ENCODE measurements around the gene IGF1R.

IGF1R gene

GRCh38 chr15:98754657-98755022 is 106.3 kb downstream of the IGF1R start:
- no peak for DNase-seq

- no peak for DNase-seq
Observed at GRCh38 chr15:98755138-98755537, 106.8 kb downstream of the IGF1R start.

- no peak for DNase-seq
Observed at GRCh38 chr15:98755781-98756180, 107.4 kb downstream of the IGF1R start.

- DNase-seq: no peak
Observed at GRCh38 chr15:98758224-98758623, 109.9 kb downstream of the IGF1R start.

GRCh38 chr15:98759277-98759676 is 110.9 kb downstream of the IGF1R start:
- DNase-seq: no peak

- DNase-seq: no peak
Observed at GRCh38 chr15:98760112-98760826, 111.9 kb downstream of the IGF1R start.

GRCh38 chr15:98760975-98761374 is 112.6 kb downstream of the IGF1R start:
- DNase-seq: no peak

GRCh38 chr15:98763179-98763578 is 114.8 kb downstream of the IGF1R start:
- no peak for DNase-seq

GRCh38 chr15:98764291-98764690 is 116.0 kb downstream of the IGF1R start:
- no peak for DNase-seq

- no peak for DNase-seq
Observed at GRCh38 chr15:98765610-98766009, 117.3 kb downstream of the IGF1R start.

- no peak for DNase-seq
Observed at GRCh38 chr15:98767692-98768091, 119.4 kb downstream of the IGF1R start.

- DNase-seq: no peak
Observed at GRCh38 chr15:98769867-98770266, 121.5 kb downstream of the IGF1R start.

GRCh38 chr15:98770984-98771383 is 122.6 kb downstream of the IGF1R start:
- DNase-seq: no peak

GRCh38 chr15:98771541-98771940 is 123.2 kb downstream of the IGF1R start:
- DNase-seq: no peak

GRCh38 chr15:98772895-98773294 is 124.6 kb downstream of the IGF1R start:
- no peak for DNase-seq

- DNase-seq: no peak
Observed at GRCh38 chr15:98773616-98774015, 125.3 kb downstream of the IGF1R start.

GRCh38 chr15:98774756-98775497 is 126.6 kb downstream of the IGF1R start:
- DNase-seq: no peak

GRCh38 chr15:98775498-98776230 is 127.3 kb downstream of the IGF1R start:
- DNase-seq: no peak

GRCh38 chr15:98776607-98777281 is 128.4 kb downstream of the IGF1R start:
- DNase-seq: no peak

- no peak for DNase-seq
Observed at GRCh38 chr15:98777426-98777825, 129.1 kb downstream of the IGF1R start.

- no peak for DNase-seq
Observed at GRCh38 chr15:98778263-98778959, 130.1 kb downstream of the IGF1R start.

GRCh38 chr15:98778960-98779359 is 130.6 kb downstream of the IGF1R start:
- DNase-seq: no peak

All from activated effector memory CD4-positive, alpha-beta T cell treated with anti-CD3 and anti-CD28 coated beads, Interleukin-2, amount 50 U/mL, for 16 hours (primary cell).